Measurements from ENCODE around the gene PLOD3.

The PLOD3 gene

DNA sequence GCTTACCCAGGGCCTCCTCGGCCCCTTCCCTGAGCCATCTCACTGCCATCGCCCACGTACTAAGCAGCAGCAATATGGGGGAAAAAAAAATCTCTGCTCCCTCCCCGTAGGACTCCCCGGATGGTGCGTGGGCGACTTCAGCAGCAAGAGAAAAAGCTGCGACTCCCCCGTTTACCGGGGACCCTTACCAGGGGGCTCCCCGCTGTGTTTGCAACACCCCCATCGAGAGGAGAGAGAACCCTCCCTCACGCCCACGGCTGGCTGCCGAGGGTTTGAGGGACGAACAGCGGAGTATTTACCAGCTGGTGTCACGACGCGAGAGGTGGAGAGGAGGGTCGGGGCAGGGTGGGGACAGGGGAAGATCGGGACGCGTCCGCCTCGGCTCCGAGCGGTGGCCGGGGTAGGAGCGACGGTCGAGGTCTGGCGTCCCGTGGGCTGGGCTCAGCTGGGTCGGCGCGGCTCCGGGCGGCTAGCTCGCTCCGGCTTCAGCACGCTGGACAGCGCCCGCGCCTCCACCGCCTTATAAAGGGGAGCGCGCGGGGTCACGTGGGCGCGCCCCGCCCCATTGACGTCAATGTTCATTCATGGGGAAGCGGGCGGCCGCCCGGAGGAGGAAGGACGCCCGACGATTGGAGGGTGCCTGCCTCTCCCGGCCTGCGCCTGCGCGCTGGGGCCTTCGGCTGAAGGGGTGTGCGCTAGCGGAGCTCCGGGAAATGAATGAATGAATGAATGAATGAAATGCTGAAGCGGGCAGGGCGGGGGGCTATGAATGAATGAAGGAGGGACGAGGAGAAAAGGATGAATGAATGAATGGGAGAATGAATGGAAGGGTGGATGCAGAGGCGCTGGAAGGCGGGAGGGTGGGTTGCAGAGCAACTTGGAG is 52.1 kb downstream of the PLOD3 start, which contains the start of gene VGF:
Gene VGF (minus strand): TSS at position 495 of the 883 bp plus-strand sequence. CDS start 726 bp downstream, outside the sequence.
- DNase-seq (ENCODE audit: low read depth) = peak; percentile 85

DNA sequence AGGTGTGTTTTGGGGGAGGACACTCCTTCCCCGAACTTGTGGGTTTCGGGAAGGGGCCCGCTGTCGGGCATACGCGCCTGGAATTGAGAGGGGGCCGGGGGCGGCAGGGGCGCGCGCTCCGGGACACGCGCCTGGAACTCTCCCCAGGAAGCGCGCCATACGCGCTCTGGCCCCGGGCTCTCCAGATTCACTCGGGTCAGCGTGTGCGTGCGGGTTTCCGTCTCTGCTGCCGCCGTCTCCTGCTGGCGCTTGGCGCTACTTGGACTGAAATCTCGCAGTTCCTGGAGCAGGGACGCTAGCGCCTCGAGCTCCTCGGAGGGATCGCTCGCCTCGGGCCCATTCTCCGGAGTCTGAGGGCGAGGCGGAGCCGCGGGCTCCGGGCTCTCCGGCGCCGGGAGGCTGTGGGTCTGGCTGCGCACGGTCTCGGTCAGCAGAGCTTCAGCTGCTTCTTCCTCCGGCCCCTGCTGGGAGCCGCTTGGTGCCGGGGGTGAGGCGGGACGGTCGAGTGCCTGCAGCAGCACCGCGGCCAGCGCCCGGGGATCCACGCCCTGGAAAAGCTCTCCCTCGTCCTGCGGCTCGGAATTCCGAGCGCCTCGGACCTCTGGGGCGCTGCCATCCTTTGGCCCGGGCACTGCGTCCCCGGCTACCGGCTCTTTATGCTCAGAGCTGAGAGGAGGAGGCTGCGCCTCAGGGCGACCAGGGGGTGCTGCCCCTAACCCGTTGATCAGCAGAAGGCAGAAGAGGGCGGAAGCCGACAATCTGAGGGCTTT is 53.1 kb downstream of the PLOD3 start:
- DNase-seq (ENCODE audit: low read depth) = no peak

DNA sequence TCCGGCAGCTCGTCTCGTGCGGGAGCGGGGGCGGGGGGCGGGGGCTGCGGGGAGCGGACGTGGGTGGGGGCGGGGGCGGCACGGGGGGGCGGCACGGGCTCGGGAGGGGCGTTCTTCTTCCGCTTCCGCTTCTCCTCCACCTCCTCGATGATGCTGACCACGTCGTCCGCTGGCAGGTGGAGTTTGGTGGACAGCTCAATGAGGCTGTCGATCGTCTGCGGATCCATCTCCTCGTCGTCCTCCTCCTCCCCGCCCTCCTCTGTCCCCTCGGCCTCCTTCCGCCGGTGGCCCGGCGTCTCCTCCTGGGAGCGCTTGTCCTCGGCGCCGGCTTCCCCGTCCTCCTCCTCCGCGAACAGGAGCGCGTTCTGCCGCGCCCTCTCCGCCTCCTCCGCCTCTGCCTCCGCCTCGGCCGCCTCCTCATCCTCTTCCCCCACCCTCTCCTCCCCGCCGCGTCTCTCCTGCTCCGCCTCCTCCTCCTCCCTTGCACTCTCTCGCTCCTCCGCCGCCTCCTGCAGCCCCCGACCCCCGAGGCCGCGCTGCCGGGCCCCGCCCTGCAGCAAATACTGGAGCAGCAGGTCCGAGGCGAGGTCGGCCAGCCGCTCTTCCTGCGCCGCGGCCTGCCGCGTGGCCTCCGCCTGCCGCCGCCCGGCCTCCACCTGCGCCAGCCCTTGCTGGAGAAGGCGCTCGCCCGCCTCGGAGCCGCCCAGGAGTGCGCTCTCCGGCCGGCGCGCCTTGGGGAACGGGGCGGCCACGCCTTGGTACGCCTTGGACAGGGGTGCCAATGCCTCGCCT is 53.9 kb downstream of the PLOD3 start:
- DNase-seq (ENCODE audit: low read depth) = no peak

DNA sequence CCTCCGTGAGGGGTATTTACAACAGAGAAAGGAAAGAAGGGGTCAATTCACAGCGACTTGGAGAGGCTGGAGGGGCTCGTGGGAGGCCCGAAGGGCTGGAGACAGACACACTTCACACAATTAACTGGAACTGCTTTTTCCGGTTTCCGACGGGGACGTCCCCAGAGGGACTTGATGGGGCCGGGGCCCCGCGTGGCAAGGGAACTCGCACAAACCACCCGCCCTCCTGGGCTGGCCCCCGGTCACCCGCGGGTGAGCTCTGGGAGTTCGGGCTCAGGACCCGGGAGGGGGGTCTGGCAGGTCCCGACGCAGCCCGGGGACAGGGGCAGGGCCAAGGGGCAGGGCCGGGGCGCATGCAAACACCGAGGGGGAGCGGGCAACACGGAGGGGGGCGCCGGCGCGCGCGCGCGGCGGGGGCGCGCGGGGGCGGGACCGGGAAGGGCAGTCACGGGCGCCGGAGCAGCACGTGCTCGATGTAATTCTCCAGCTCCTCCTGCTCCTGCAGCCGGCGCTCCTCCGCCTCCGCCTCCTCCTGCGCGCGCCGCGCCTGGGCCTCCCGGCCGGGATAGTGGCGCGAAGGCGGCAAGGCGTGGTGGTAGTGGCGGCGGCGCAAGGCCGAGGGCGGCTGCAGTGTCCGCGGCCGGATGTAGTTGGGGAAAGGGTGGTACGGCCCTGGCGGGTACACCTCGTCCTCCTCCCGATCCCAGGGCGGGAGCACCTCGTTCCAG is 54.7 kb downstream of the PLOD3 start:
- no peak for DNase-seq (ENCODE audit: low read depth)

DNA sequence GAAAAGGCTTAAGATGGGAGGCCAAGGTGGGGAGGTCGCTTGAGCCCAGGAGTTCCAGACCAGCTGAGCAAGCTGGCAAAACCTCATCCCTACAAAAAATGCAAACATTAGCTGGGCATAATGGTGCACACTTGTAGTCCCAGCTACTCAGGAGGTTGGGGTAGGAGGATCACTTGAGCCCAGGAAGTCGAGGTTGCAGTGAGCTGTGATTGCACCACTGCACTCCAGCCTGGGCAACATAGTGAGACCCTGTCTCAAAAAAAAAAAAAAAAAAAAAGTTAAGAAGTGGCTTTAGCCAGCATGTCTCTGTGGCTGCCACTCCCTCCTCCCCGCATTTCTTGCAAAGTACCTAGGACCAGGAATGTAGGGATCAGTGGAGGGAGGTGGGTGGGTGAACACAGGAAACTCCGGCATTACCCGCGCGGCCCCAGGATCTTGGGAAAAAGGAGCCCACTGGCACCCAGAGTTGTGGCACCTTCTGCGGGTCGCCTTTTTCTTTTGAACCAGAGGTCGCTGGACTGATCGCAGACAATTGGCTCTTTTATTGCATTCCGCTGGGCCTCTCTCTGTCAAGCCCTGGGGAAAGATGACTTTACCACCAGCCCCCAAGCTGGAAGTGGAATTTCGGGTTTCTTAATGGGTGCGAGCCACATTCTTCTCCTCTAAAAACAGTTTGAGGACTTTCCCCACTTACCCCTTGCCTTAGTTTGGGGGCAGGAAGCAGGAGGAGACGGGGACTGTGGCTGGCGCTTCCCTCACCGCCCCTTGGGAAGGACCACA is 55.5 kb downstream of the PLOD3 start:
- no peak for DNase-seq (ENCODE audit: low read depth)

DNA sequence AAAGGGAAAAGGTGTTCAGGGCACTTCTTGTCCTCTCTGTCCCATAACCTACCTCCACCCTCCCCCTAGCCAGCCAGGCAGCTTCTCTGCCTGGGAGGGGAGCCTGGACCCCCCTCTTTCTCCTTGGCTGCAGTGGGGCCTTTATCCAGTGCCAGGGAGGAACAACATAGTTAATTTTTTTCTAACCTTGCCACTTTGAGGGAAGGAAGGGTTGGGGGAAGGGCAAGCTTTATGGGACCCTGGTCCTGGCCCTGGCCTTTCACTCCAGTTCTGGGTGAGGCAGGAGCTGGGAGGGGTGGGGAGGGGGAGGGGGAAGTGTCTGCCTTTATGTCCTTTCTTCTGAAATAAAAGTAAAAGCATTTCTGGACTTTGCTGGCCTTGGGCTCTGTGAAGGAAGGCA is 56.5 kb downstream of the PLOD3 start:
- DNase-seq (ENCODE audit: low read depth) = no peak

DNA sequence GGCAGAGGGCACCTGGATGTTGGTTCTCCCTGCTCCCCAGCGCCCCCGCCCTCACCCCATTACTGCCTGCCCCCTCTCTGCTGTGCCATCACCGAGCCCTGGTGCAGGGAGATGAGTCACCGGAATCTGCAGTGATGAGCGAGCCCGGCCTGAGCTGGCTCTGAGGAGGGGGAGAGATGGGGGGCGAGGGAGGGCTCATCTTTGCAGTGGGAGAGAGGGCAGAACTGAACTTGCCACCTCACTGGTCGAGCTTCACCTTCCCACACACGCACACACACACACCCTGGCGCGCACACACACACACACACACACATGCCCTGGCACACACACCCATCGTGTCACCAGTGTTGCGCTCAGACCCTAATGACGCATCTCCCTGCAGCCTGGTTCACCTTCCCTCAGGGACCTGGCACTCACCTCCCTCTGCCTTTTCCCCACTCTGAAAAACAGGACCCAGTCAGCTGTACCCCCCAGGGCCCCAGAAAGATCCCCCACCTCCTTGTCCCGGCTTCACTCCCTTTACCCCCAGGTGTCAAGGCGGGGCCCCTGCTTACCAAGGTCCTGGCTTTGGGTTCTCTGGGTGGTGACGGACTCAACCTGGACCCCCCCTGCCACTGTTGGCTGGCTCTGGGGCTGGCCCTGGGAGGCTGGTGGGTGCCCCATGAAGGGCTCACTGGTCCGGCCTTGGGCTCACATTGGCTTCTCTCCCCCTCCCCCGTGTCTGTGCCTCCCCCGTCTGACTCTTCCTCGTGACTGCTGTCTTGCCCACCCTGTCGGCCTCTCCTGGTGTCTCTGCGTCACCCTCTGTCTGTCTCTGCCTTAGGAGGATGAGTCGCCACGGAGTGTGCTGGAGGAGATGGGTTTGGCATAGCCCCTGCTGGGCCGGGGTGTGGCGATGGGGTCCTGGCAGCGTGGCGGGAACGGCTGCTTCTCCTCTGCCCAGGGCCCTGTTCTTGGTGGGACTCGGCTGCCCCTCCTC is 57.4 kb downstream of the PLOD3 start:
- DNase-seq (ENCODE audit: low read depth) = no peak

DNA sequence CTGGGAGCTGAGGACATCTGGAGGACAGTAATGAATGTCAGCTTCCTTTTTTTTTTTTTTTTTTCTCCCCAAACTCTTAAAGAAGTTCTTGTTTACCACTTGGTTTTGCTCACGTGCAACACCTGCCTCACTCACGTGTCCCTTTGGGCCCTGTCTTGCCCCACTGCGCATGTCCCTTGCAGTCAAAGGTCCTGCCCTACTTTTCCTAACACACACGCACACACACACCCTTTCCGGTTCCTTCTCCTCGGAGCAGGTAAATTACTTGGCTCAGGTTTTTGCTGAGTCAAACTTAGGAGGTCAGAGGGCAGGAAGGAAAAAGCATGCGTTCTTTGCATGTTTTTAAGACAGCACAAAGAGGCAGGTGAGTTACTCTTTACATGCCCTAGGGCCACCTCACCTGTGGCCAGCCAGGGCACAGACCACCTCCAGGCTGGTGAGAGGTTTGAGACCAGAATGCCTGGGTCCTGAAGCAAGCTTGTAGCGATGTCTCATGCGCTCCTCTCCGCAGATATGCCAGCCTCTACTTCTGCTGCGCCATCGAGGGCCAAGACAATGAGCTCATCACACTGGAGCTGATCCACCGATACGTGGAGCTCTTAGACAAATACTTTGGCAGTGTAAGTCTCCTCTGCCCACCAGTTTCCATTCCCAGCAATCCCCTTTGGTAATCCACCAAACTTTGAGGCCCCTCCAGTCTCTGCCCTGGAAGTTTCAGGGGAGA is 60.4 kb downstream of the PLOD3 start:
- DNase-seq (ENCODE audit: low read depth) = no peak

DNA sequence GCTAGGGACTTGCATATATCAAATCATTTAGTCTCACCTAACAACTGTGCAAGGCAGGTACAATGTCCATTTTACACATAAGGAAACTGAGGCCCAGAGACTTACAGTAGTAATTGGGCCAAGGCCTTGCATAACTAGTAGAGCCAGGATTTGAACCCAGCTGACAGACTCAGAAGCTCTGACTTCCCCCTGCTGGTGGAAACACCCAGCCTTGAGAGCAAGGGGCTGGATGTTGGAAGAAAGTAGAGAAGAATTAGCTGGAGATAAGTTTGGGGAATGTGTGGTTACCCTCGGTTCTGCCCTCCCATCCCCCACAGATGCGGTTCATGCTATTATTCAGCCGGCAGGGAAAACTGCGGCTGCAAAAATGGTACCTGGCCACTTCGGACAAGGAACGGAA is 61.1 kb downstream of the PLOD3 start:
- no peak for DNase-seq (ENCODE audit: low read depth)
